ENCODE measurements around the gene PYGB.

GRCh38 chr20:25345721-25346120, 97.8 kb downstream of the PYGB start:
- TF ChIP-seq EP300 (IDR thresholded peaks at IDR 0.05) = no peak
- TF ChIP-seq CTCF (IDR thresholded peaks at IDR 0.05) = no peak
- no peak for TF ChIP-seq POLR2AphosphoS5 (IDR thresholded peaks at IDR 0.05)
- TF ChIP-seq POLR2A (IDR thresholded peaks at IDR 0.05) = no peak
